ENCODE data around the gene SPTLC3. TPM values are rescaled to one million over a fixed set of nuclear protein-coding genes. Genes with fewer than 3 reads are reported as not detected.

Gene SPTLC3
- total and polyA plus RNA-seq, 2 of the 13 experiments (the other 11 are each of a cell fraction or from before 2014, with no cell fraction given), result 20.5 to 95.6 TPM

DNA sequence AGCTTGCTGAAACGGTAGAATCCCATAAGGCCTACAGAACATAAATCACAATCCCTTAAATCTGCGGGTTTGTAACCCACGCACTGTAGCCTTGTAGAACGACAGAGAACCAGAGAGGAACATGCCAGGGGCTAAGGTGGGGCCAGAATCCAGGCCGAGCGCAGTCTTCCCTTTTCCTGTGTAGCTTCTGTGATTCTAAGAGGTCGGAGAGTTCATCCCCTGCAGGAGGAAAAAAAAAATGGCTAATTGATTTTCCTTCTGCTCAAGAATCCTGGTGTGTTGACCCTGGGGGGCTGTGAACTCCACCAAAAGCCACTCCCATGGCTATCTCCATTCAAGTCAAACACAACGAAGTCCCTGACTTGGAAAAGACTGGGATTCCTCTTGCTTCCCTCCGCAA lies 96.3 kb downstream of the SPTLC3 start:
- H3K9ac ChIP-seq (ENCODE audit: insufficient read depth, low read depth, low read length), result no peak overlapping the region
- in situ Hi-C loops (cut with HindIII; ENCODE audit: extremely low pct_ligation_motif_present, low pct_unique_long_range_greater_than_20kb), result no loop called here
- no peak for FAIRE-seq
- no peak overlapping the region for H3K4me2 ChIP-seq (ENCODE audit: low read depth, low read length)
- H3K36me3 ChIP-seq (replicated peaks in 1 of 2; ENCODE audit: control insufficient read depth in 1 of 2, insufficient read depth in 2 of 2, low read length in 2 of 2), result peaks cover 8 to 32% of the 10 kb centered on the region in 2 experiments
- peak overlapping the region; percentile 28 for H3K27ac ChIP-seq (ENCODE audit: extremely low read length, insufficient read depth, low read length)
- no peaks in the 10 kb centered on the region for H3K27me3 ChIP-seq (ENCODE audit: control insufficient read depth in 1 of 2, insufficient read depth in 2 of 2, low read length in 2 of 2)
- peaks cover 40% of the 10 kb centered on the region for H3K4me1 ChIP-seq (ENCODE audit: insufficient read depth, low read length)
- no peak for DNase-seq (ENCODE audit: low spot score)
- ChIA-PET CTCF (ENCODE audit: low intra/inter-chr PET ratio, low total read pairs) (interaction anchor here (1.3 to 7.8 kb wide), 5 partner anchors 12 to 180 kb away, joined by 3 to 164 read pairs (median 7); no protein-coding TSS in a partner anchor), POLR2A (interaction anchor here (1.5 to 2.2 kb wide), 2 partner anchors 10 to 15 kb away, joined by 3 to 5 read pairs; no protein-coding TSS in a partner anchor)
- no TSS peak for BruUV-seq (replicated peaks)
- WGBS (ENCODE audit: low lambda C conversion rate), result 86% methylated on average over 9 of the region's 9 CpGs
- H3K4me3 ChIP-seq (replicated peaks in 1 of 3; ENCODE audit: insufficient read depth in 1 of 3, low read depth in 2 of 3, low read length in 3 of 3), result no peak overlapping the region
- no peaks in the 10 kb centered on the region for H4K20me1 ChIP-seq (ENCODE audit: insufficient read depth, low read length)
- no peak for ATAC-seq
- no peak overlapping the region for H2AFZ ChIP-seq (ENCODE audit: low read length)
- intact Hi-C loops (cut with micrococcal nuclease; ENCODE audit: unreplicated experiment), result no loop called here
- H3K9me3 ChIP-seq (ENCODE audit: low read length), result no peaks in the 10 kb centered on the region
- no peaks in the 10 kb centered on the region for H3K79me2 ChIP-seq (ENCODE audit: insufficient read depth, low read length)
- TF ChIP-seq ZMYM4 (CRISPR knock-in tag; IDR thresholded peaks at IDR 0.05) (peak; percentile 50), ZSCAN21 (CRISPR knock-in tag; IDR thresholded peaks at IDR 0.05; ENCODE audit: borderline replicate concordance) (no peak), ZFYVE20 (CRISPR knock-in tag; IDR thresholded peaks at IDR 0.05; ENCODE audit: borderline replicate concordance, low read depth) (no peak), MZF1 (CRISPR knock-in tag; IDR thresholded peaks at IDR 0.05; ENCODE audit: borderline replicate concordance) (no peak), POGZ (CRISPR knock-in tag; IDR thresholded peaks at IDR 0.05) (peak; percentile 41; the same call in 1 of the 2 replicates), ZNF790 (CRISPR knock-in tag; IDR thresholded peaks at IDR 0.05; ENCODE audit: borderline replicate concordance) (no peak)
- TF ChIP-seq, protein P1, sequence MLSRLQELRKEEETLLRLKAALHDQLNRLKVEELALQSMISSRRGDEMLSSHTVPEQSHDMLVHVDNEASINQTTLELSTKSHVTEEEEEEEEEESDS (CRISPR knock-in tag; IDR thresholded peaks at IDR 0.05; ENCODE audit: borderline replicate concordance), result no peak
- TF ChIP-seq, protein P2, sequence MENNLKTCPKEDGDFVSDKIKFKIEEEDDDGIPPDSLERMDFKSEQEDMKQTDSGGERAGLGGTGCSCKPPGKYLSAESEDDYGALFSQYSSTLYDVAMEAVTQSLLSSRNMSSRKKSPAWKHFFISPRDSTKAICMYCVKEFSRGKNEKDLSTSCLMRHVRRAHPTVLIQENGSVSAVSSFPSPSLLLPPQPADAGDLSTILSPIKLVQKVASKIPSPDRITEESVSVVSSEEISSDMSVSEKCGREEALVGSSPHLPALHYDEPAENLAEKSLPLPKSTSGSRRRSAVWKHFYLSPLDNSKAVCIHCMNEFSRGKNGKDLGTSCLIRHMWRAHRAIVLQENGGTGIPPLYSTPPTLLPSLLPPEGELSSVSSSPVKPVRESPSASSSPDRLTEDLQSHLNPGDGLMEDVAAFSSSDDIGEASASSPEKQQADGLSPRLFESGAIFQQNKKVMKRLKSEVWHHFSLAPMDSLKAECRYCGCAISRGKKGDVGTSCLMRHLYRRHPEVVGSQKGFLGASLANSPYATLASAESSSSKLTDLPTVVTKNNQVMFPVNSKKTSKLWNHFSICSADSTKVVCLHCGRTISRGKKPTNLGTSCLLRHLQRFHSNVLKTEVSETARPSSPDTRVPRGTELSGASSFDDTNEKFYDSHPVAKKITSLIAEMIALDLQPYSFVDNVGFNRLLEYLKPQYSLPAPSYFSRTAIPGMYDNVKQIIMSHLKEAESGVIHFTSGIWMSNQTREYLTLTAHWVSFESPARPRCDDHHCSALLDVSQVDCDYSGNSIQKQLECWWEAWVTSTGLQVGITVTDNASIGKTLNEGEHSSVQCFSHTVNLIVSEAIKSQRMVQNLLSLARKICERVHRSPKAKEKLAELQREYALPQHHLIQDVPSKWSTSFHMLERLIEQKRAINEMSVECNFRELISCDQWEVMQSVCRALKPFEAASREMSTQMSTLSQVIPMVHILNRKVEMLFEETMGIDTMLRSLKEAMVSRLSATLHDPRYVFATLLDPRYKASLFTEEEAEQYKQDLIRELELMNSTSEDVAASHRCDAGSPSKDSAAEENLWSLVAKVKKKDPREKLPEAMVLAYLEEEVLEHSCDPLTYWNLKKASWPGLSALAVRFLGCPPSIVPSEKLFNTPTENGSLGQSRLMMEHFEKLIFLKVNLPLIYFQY (CRISPR knock-in tag; IDR thresholded peaks at IDR 0.05; ENCODE audit: borderline replicate concordance), result no peak
- TF ChIP-seq, protein P3, sequence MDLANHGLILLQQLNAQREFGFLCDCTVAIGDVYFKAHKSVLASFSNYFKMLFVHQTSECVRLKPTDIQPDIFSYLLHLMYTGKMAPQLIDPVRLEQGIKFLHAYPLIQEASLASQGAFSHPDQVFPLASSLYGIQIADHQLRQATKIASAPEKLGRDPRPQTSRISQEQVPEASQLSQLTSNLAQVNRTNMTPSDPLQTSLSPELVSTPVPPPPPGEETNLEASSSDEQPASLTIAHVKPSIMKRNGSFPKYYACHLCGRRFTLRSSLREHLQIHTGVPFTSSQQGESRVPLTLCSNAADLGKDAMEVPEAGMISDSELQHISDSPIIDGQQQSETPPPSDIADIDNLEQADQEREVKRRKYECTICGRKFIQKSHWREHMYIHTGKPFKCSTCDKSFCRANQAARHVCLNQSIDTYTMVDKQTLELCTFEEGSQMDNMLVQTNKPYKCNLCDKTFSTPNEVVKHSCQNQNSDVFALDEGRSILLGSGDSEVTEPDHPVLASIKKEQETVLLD (CRISPR knock-in tag; IDR thresholded peaks at IDR 0.05; ENCODE audit: low read depth), result no peak
- TF ChIP-seq, protein P4, sequence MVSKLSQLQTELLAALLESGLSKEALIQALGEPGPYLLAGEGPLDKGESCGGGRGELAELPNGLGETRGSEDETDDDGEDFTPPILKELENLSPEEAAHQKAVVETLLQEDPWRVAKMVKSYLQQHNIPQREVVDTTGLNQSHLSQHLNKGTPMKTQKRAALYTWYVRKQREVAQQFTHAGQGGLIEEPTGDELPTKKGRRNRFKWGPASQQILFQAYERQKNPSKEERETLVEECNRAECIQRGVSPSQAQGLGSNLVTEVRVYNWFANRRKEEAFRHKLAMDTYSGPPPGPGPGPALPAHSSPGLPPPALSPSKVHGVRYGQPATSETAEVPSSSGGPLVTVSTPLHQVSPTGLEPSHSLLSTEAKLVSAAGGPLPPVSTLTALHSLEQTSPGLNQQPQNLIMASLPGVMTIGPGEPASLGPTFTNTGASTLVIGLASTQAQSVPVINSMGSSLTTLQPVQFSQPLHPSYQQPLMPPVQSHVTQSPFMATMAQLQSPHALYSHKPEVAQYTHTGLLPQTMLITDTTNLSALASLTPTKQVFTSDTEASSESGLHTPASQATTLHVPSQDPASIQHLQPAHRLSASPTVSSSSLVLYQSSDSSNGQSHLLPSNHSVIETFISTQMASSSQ (IDR thresholded peaks at IDR 0.05; ENCODE audit: low read depth), result no peak
- TF ChIP-seq, protein P4 (CRISPR knock-in tag; IDR thresholded peaks at IDR 0.05; ENCODE audit: borderline replicate concordance), result no peak
- TF ChIP-seq, protein P5, sequence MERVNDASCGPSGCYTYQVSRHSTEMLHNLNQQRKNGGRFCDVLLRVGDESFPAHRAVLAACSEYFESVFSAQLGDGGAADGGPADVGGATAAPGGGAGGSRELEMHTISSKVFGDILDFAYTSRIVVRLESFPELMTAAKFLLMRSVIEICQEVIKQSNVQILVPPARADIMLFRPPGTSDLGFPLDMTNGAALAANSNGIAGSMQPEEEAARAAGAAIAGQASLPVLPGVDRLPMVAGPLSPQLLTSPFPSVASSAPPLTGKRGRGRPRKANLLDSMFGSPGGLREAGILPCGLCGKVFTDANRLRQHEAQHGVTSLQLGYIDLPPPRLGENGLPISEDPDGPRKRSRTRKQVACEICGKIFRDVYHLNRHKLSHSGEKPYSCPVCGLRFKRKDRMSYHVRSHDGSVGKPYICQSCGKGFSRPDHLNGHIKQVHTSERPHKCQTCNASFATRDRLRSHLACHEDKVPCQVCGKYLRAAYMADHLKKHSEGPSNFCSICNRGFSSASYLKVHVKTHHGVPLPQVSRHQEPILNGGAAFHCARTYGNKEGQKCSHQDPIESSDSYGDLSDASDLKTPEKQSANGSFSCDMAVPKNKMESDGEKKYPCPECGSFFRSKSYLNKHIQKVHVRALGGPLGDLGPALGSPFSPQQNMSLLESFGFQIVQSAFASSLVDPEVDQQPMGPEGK (CRISPR knock-in tag; IDR thresholded peaks at IDR 0.05), result 0 out of 2 replicates have a peak, but pooled peaks have one; percentile 45
